GM21515 (cell line): Measurements from ENCODE around the gene CLPSL1.

Experiments used
- ATAC-seq: cut with Tn5 transposase; IDR thresholded peaks from one replicate; pipeline ENCODE4 v1.9.1; 2021; ENCODE audit not compliant: unreplicated experiment

The CLPSL1 gene

GRCh38 chr6:35795453-35796071, 14.7 kb downstream of the CLPSL1 start:
- no peak for ATAC-seq

- no peak for ATAC-seq
These were observed 15.4 kb downstream of the CLPSL1 start for GRCh38 chr6:35796236-35796635.

GRCh38 chr6:35797837-35798526, 17.2 kb downstream of the CLPSL1 start:
- no peak for ATAC-seq

GRCh38 chr6:35798706-35799105, 17.9 kb downstream of the CLPSL1 start:
- no peak for ATAC-seq

- ATAC-seq, result no peak
These were observed 20.3 kb downstream of the CLPSL1 start for GRCh38 chr6:35801148-35801547.

- ATAC-seq, result no peak
These were observed 24.3 kb downstream of the CLPSL1 start, which contains the start of gene LHFPL5 for GRCh38 chr6:35804996-35805736. Gene LHFPL5 (plus strand): TSS chr6:35805352. CDS start chr6:35805671, 319 bp downstream.

GRCh38 chr6:35808688-35809087, 27.9 kb downstream of the CLPSL1 start:
- ATAC-seq, result no peak

- ATAC-seq, result no peak
These were observed 29.0 kb downstream of the CLPSL1 start for GRCh38 chr6:35809809-35810208.

GRCh38 chr6:35810971-35811698, 30.3 kb downstream of the CLPSL1 start:
- ATAC-seq, result no peak

- ATAC-seq, result no peak
These were observed 30.8 kb downstream of the CLPSL1 start for GRCh38 chr6:35811699-35811995.

GRCh38 chr6:35817515-35817914, 36.7 kb downstream of the CLPSL1 start:
- no peak for ATAC-seq

- no peak for ATAC-seq
These were observed 42.8 kb downstream of the CLPSL1 start for GRCh38 chr6:35823601-35824000.

GRCh38 chr6:35824552-35825192, 43.9 kb downstream of the CLPSL1 start:
- no peak for ATAC-seq

GRCh38 chr6:35829306-35829705, 48.5 kb downstream of the CLPSL1 start:
- ATAC-seq, result no peak

- no peak for ATAC-seq
These were observed 50.6 kb downstream of the CLPSL1 start for GRCh38 chr6:35831257-35832007.

GRCh38 chr6:35833536-35833935, 52.7 kb downstream of the CLPSL1 start:
- no peak for ATAC-seq
